NCI-H2107 treated with DMSO at 0.1 percent for 48 hours (cell line): ENCODE measurements around the gene ITGB4.
"Not testable (repeated sequence)": the region's sequence is repeated elsewhere in the genome, so short reads cannot be mapped to it uniquely, and the experiment has no call there.

Source experiments
- DNase-seq: peaks from one replicate; lab custom pipeline; 2025; ENCODE audit not compliant: unreplicated experiment; lab: John Stamatoyannopoulos, UW

Gene ITGB4

GRCh38 chr17:75752802-75753513, 31.7 kb downstream of the ITGB4 start:
- no peak for DNase-seq

GRCh38 chr17:75753514-75754377, 32.5 kb downstream of the ITGB4 start:
- no peak for DNase-seq

- no peak for DNase-seq
These were observed 33.3 kb downstream of the ITGB4 start for GRCh38 chr17:75754378-75755204.

DNA sequence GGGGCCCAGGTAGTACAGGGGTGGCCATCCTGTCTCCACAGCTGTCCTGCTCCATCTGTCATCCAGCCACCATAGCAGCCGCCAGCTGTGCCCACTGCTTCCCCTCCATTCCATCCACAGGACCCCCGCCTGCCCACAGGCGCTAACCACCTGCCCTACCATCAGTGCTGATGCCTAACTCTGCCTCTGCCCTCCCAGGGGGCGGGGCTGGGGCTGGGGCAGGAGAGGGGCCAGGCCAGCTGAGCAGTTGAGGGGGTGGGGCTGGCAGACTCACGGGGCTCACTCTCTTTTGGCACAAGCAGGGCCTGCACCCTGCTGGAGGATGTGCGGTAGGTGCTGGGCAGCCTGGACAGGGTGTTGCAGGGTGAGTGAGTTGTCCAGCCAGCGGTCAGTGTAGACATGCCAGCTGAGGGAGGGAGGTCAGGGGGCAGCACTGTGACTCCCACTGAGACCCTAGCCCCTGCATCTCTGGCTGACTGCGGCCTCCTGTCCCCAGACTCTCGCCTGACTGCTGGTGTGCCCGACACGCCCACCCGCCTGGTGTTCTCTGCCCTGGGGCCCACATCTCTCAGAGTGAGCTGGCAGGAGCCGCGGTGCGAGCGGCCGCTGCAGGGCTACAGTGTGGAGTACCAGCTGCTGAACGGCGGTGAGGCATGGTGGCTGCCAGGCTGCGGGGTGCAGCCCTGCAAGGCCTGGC, 34.1 kb downstream of the ITGB4 start:
- DNase-seq = no peak

GRCh38 chr17:75755990-75756389, 34.7 kb downstream of the ITGB4 start:
- DNase-seq = no peak

DNA sequence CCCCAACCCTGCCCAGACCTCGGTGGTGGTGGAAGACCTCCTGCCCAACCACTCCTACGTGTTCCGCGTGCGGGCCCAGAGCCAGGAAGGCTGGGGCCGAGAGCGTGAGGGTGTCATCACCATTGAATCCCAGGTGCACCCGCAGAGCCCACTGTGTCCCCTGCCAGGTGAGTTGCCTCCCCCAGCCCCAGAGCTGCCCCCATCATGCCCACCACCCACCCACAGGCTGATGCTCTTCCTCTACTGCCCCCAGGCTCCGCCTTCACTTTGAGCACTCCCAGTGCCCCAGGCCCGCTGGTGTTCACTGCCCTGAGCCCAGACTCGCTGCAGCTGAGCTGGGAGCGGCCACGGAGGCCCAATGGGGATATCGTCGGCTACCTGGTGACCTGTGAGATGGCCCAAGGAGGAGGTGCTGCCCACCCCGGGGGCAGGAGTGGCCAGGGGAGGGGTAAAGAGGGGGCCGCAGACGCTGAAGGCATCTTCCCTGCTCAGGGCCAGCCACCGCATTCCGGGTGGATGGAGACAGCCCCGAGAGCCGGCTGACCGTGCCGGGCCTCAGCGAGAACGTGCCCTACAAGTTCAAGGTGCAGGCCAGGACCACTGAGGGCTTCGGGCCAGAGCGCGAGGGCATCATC, 35.3 kb downstream of the ITGB4 start:
- no peak for DNase-seq

DNA sequence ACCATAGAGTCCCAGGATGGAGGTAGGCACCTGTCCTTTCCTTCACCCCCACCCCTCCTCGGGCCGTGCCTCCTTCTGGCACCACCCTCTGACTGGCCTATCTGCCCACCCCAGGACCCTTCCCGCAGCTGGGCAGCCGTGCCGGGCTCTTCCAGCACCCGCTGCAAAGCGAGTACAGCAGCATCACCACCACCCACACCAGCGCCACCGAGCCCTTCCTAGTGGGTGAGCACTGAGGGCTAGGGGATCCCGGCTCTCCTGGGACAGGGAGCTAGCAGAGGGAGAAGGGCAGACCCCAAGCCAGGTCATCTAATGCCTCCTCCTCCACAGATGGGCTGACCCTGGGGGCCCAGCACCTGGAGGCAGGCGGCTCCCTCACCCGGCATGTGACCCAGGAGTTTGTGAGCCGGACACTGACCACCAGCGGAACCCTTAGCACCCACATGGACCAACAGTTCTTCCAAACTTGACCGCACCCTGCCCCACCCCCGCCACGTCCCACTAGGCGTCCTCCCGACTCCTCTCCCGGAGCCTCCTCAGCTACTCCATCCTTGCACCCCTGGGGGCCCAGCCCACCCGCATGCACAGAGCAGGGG, 35.9 kb downstream of the ITGB4 start:
- DNase-seq = no peak

- no peak for DNase-seq
These were observed 37.1 kb downstream of the ITGB4 start for GRCh38 chr17:75758131-75758905.

DNA sequence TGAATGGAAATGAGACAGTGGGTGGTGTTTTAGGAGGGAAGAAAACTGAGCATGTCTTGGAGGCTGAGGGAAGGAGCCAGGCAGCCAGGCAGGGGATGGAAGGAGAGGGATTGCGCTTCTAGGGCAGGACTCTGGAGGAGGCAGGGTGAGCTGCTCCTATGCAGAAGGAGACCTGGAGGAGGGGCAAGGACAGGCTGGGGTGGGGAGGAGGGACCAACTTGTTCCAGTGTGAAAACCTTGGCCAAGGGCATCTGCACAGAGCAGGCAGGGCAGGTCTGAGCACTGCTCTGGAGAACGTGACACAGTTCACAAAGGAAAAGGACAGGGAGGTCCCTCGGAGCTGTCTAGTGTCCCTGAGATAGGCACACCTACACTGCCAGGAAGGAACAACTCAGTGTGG, 38.2 kb downstream of the ITGB4 start:
- no peak for DNase-seq

DNA sequence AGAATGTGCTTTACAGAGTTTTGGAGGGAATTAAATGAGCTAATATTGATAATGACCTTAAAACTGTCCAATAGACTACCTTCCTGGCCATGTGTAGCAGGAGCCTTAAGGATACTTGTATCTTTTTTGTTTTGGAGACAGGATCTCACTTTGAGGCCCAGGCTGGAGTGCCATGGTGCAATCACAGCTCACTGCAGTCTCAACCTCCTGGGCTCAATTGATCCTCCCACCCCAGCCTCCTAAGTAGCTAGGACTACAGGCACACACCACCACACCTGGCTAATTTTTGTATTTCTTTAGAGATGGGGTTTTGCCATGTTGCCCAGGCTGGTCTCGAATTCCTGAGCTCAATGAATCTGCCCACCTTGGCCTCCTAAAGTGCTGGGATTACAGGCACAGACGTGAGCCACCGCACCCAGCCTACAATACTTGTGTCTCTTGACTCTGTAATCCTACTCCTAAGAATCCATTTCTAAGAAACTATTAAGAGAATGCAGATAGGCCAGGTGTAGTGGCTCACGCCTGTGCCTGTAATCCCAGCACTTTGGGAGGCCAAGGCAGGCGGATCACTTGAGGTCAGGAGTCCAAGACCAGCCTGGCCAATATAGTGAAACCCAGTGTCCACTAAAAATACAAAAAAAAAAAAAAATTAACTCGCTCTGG, 38.9 kb downstream of the ITGB4 start:
- DNase-seq = not testable (repeated sequence)

DNA sequence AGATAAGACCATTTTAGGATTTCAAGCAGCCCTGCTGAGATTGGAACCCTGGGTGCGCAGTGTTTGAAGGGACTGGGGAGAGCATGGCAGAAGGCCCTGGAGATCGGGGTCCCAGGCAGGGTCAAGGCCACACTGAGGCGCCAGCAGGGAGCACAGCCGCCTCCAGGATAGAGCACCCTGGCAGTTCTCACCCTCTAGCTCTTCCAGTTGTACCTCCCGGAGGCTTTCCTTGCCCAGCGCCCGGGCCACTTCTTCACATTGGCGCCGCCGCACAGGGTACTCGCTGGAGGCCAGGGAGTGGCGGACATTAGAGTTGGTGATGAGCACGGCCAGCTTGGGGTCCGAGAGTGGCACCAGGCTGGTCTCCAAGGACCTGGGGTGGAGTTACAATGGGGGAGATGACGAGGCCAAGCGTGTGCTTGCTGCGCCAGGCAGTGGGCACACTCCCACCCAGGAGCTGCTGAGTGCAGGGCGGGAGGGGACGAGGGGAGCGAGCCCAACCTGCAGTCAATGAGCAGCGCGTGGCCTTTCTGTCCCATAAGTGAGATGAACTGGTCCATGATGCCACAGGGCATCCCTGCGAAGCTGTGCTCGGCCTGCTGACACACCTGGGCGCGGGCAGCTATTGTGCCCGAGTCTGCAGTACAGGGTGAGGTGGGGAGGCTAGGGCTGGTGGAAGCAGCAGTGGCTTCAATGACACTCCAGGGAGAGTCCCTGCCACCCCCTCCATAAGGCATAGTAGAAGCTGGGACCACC, 41.4 kb downstream of the ITGB4 start:
- DNase-seq = no peak

DNA sequence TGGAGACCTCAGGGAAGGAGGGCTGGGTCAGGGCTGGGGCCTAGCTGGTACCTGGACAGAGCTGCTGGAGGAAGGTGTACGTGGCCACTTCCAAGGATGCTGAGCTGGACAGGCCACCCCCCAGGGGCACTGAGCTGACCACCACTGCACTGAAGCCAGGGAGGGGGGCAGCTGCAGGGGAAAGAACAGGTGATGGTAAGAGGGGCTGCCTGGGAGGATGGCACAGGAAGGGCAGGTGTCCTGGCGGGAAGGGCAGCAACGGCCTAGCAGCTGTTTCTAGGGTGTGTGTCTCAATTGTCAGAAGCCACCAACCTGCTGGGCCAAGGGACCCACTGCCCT, 42.0 kb downstream of the ITGB4 start:
- no peak for DNase-seq

DNA sequence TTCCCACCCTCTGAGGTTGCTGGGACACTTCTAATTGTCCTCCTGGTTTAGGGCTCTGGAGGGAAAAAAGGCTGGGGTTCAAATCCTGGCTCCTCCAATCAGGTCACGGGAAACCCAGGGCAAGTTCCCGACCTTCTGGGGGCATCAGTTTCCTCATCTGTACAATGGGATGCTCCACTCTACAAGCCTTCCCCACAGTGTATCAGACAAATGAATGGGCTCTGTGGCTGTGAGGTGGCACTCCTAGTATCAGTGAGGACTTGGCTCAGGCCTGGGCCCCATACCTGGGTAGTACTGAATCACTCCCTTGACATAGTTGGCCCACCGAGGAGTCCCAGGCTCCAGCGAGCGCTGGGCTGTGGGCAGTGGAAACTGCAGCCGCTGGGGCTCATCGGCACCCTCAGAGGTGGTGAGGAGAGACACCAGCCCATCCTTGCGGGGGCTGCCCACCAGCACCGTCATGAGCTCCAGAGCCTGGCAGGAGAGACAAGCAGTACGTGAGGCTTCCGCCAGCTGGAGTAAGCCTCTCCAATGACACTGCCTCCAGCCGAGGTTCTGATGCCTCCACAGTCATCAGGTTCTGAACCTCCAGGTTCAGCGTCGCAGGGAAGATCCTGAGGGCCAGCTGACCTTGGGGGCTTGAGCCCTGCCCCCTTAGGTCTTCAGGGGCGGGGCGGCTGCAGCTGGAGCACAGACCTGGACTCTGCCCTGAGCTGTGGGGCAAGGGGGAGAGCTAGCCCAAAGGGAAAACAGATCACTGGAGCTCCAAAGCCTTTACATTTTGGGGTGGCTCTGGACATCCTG, 42.6 kb downstream of the ITGB4 start:
- DNase-seq = no peak

GRCh38 chr17:75764417-75764710, 43.1 kb downstream of the ITGB4 start:
- DNase-seq = no peak

- no peak for DNase-seq
These were observed 43.6 kb downstream of the ITGB4 start, which contains the start of gene GALK1 for GRCh38 chr17:75764711-75765421. TSS of gene GALK1 (minus strand) at chr17:75765192. CDS start at chr17:75765136, 56 bp downstream.

DNA sequence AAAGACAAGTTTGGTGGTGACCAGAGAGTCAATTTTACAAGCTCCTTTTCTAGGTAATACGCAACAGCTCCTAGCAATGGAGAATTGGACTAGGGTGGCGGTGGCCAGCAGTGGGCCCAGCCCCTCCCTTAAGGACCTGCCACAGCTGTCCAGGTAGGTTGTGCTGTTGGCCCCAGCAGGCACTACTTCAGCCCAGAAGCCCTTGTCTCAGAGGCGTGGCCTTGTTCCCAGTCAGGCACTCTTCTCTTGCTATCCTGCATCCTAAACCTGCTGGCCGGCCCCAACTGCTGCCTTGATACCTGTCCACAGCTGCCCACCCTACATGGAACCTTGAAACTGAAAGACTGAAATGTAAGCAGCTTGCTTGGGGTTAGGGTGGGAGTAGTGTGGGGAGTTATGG, 44.7 kb downstream of the ITGB4 start:
- DNase-seq = no peak

DNA sequence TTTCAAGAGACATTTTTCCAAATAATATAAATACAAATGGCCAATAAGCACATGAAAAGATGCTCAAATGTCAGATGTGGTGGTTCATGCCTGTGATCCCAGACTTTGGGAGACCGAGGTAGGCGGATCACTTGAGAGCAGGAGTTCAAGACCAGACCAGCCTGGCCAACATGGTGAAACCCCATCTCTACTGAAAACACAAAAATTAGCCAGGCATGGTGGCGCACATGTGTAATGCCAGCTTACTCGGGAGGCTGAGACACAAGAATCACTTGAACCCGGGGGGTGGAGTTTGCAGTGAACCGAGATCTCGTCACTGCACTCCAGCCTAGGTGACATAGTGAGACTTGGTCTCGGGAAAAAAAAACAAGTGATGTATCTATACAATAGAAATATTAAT, 46.6 kb downstream of the ITGB4 start:
- DNase-seq = no peak
